GM12801 (cell line): ENCODE results near the gene TRIOBP.

Experiments
- TF ChIP-seq, protein P1 (sequence below): IDR thresholded peaks from one replicate; pipeline ENCODE4 v1.5.1; 2011; ENCODE audit warnings: control low read depth; ENCODE audit not compliant: insufficient read length; ENCODE audit errors: extremely low read depth

The TRIOBP gene

GRCh38 chr22:37663521-37664140 lies 33.2 kb upstream of the TRIOBP start:
- TF ChIP-seq, protein P1, sequence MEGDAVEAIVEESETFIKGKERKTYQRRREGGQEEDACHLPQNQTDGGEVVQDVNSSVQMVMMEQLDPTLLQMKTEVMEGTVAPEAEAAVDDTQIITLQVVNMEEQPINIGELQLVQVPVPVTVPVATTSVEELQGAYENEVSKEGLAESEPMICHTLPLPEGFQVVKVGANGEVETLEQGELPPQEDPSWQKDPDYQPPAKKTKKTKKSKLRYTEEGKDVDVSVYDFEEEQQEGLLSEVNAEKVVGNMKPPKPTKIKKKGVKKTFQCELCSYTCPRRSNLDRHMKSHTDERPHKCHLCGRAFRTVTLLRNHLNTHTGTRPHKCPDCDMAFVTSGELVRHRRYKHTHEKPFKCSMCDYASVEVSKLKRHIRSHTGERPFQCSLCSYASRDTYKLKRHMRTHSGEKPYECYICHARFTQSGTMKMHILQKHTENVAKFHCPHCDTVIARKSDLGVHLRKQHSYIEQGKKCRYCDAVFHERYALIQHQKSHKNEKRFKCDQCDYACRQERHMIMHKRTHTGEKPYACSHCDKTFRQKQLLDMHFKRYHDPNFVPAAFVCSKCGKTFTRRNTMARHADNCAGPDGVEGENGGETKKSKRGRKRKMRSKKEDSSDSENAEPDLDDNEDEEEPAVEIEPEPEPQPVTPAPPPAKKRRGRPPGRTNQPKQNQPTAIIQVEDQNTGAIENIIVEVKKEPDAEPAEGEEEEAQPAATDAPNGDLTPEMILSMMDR = no peak

DNA sequence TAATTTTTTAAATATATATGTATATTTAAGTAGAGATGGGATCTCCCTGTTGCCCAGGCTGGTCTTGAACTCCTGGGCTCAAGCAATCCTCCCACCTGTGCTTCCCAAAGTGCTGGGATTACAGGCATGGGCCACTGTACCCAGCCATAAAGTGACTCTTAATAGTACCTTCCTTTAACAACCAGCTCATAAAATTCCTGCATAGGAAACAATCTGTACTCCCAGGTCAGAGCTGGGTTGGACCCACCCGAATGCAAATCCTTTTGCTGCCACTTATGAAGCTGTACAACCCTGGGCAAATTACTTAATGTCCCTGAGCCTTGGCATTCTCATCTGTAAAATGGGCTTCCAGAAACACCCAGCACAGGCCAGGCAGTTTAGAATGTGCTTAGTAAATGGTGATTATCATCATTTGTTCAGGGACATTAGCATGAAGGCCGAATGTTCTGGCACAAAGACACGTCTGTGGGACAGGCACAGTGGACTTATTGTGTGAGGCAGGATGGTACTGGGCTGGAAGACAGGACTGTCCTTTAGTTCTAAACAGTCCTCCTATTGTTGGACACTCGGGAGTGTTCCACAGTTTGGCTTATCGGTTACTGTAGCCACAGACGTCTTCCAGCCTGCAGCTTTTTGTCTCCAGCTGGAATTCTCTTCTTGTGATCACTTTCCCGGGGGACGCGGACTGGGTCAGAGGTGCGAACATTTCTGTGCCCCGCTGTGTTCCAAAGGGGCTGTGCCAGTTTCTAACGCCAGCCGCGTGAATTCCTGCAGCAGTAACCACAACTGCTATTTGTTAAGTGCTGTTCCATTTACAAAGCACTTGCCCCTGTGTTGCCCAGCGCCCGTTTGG lies 32.4 kb upstream of the TRIOBP start:
- TF ChIP-seq, protein P1 = no peak

DNA sequence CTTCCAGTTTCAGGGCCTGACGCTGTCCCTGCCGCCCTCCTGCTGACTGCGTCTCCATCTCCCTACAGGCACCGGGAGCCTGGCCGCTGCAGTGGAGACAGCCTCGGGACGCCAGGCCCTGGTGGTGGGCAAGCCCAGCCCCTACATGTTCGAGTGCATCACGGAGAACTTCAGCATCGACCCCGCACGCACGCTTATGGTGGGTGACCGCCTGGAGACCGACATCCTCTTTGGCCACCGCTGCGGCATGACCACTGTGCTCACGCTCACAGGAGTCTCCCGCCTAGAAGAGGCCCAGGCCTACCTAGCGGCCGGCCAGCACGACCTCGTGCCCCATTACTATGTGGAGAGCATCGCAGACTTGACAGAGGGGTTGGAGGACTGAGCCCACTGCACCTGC lies 31.4 kb upstream of the TRIOBP start:
- TF ChIP-seq, protein P1 = no peak

- TF ChIP-seq, protein P1 = no peak
These were observed 27.3 kb upstream of the TRIOBP start for GRCh38 chr22:37669586-37669985.

DNA sequence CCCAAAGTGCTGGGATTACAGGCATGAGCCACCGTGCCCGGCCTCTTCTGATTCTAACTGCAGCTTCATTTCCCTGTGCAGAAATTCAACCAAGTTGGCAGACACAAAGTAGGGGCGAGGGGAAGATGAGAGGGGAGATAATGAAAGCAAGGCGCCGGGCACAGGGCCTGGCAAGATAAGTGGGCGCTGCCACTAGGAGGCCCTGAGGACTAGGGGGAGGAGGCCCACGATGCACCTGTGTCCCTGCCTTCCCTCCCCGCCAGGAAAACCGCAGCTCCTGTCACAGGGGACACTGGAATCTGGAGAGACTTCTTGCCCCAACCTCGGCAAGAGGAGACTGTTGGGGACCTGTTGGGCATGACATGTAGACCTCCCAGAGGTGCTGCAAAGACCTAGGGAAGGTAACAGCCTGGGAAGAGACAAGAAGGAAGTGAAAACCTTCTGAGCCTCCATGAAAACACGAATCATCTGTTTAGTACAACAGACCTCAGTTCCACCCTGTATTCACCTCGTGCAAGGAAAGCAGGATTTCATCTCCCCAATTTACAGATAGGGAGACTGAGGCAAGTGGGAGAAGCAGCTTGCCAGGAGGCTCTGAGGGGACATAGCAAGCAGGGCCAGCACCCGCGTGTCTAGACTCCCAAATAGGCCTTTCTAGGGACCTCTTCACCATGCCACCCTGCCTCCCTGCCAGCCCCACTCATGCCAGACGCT lies 24.5 kb upstream of the TRIOBP start:
- TF ChIP-seq, protein P1 = no peak

GRCh38 chr22:37672920-37673455 lies 23.9 kb upstream of the TRIOBP start:
- TF ChIP-seq, protein P1 = no peak

GRCh38 chr22:37674248-37674647 lies 22.6 kb upstream of the TRIOBP start:
- TF ChIP-seq, protein P1 = no peak
